Neural progenitor cell (in vitro differentiated cells): Measurements from ENCODE around the gene PRR19. TPM values are rescaled to one million over a fixed set of nuclear protein-coding genes. Genes with fewer than 3 reads are reported as not detected.

Source experiments
- DNase-seq: peaks from one replicate; pipeline ENCODE4 v3.0.0-alpha.2; 2016; ENCODE audit warnings: low spot score
- H2AFZ ChIP-seq: fragments of 200-600 bp; sonication (generic); replicated peaks from 2 replicates; pipeline ENCODE4 v1.6.1; 2016; ENCODE audit warnings: antibody characterized with exemption
- H3F3A ChIP-seq: fragments of 200-600 bp; sonication (generic); 2 replicates; pipeline ENCODE4 v1.6.1; 2016; ENCODE audit warnings: antibody characterized with exemption, low read depth
- H3K27ac ChIP-seq: fragments of 200-600 bp; sonication (generic); 2 replicates; pipeline ENCODE4 v1.5.1; 2016; ENCODE audit warnings: mild to moderate bottlenecking
- H3K27me3 ChIP-seq: fragments of 200-600 bp; sonication (generic); 2 replicates; pipeline ENCODE4 v1.6.1; 2016; ENCODE audit warnings: mild to moderate bottlenecking, moderate library complexity
- H3K36me3 ChIP-seq: fragments of 200-600 bp; sonication (generic); 2 replicates; pipeline ENCODE4 v1.5.1; 2016
- H3K4me1 ChIP-seq: fragments of 200-600 bp; sonication (generic); 2 replicates; pipeline ENCODE4 v1.6.1; 2016; ENCODE audit warnings: mixed run types
- H3K4me2 ChIP-seq: fragments of 200-600 bp; sonication (generic); 2 replicates; pipeline ENCODE4 v1.6.1; 2016
- H3K4me3 ChIP-seq: fragments of 200-600 bp; sonication (generic); 2 replicates; pipeline ENCODE4 v1.5.1; 2016
- H3K79me2 ChIP-seq: fragments of 200-600 bp; sonication (generic); 2 replicates; pipeline ENCODE4 v1.6.1; 2016; ENCODE audit warnings: low read depth
- H3K9ac ChIP-seq: fragments of 200-600 bp; sonication (generic); 2 replicates; pipeline ENCODE4 v1.6.1; 2016
- H3K9me3 ChIP-seq: fragments of 200-600 bp; sonication (generic); 2 replicates; pipeline ENCODE4 v1.5.1; 2016; ENCODE audit warnings: low read depth
- H4K20me1 ChIP-seq: fragments of 200-600 bp; sonication (generic); 2 replicates; pipeline ENCODE4 v1.6.1; 2016; ENCODE audit warnings: low read depth
- H3K27ac Mint-ChIP-seq: 3 replicates; pipeline ENCODE4 v1.8.0; 2021; ENCODE audit warnings: mixed read lengths
- H3K27me3 Mint-ChIP-seq: 2 replicates; pipeline ENCODE4 v1.8.0; 2022; ENCODE audit warnings: low read depth, mild to moderate bottlenecking, inconsistent platforms, moderate library complexity, mixed read lengths; ENCODE audit not compliant: insufficient read depth
- H3K36me3 Mint-ChIP-seq: 3 replicates; pipeline ENCODE4 v1.8.0; 2021; ENCODE audit warnings: mixed read lengths
- H3K4me1 Mint-ChIP-seq: 3 replicates; pipeline ENCODE4 v1.8.0; 2021; ENCODE audit warnings: mixed read lengths
- H3K4me3 Mint-ChIP-seq: 3 replicates; pipeline ENCODE4 v1.8.0; 2021; ENCODE audit warnings: mild to moderate bottlenecking, moderate library complexity, mixed read lengths
- H3K9me3 Mint-ChIP-seq: 3 replicates; pipeline ENCODE4 v1.8.0; 2020; ENCODE audit warnings: mixed read lengths
- EZH2 ChIP-seq: fragments of 200-600 bp; sonication (generic); IDR thresholded peaks from 2 replicates; pipeline ENCODE4 v1.6.1; 2017; ENCODE audit warnings: antibody characterized with exemption, mild to moderate bottlenecking, moderate library complexity
- EZH2phosphoT487 ChIP-seq: fragments of 200-600 bp; sonication (generic); IDR thresholded peaks from 2 replicates; pipeline ENCODE4 v1.6.1; 2017; ENCODE audit warnings: antibody characterized with exemption
- total RNA-seq: library from RNA; depleted of rRNA; stranded (reverse); fragments of >200 nt; gene quantifications from 2 replicates; pipeline ENCODE4 v1.2.3, GENCODE V29; 2015; ENCODE audit warnings: low replicate concordance
- TF ChIP-seq, protein P1 (sequence below): fragments of 200-600 bp; sonication (generic); IDR thresholded peaks from 2 replicates; pipeline ENCODE4 v1.5.1; 2017; ENCODE audit warnings: antibody characterized with exemption, mild to moderate bottlenecking

Gene PRR19
- total RNA-seq, 1 donor from 2014 or later, result 1.0 TPM

DNA sequence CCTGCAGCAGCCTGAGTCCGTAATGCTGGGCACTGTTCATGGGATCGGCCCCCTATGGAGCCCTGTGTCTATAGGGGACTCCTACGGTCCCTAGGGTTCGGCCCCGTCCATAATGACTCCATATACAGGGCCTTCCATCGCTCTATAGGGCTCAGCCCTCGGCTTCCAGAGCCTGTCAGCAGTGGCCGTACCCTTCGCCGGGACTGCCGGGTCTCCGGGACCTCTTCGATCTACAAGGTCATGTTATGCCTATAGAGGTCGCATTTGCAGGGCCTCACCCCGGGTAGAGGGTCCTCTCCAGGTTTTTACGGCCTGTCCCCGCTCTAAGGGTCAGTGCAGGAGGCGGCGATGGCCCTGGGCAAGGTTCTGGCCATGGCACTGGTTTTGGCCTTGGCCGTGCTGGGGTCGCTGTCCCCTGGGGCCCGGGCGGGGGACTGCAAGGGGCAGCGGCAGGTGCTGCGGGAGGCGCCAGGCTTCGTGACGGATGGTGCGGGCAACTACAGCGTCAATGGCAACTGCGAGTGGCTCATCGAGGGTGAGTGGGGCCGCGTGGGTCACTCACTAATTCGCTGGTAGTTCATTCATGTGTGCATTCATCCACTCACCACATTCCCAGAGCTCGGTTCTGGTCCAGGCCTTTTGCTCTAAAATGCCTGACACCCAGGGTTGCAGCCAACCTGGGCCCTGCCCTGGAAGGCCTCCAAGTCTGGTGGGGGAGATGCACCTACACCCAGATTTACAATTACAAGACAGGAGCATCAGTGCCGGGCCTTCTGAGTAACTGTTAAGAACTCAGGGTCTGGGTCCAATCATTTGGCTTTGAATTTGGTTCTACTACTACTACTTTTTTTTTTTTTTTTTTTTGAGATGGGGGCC is 24.2 kb downstream of the PRR19 start:
- TF ChIP-seq, protein P1, sequence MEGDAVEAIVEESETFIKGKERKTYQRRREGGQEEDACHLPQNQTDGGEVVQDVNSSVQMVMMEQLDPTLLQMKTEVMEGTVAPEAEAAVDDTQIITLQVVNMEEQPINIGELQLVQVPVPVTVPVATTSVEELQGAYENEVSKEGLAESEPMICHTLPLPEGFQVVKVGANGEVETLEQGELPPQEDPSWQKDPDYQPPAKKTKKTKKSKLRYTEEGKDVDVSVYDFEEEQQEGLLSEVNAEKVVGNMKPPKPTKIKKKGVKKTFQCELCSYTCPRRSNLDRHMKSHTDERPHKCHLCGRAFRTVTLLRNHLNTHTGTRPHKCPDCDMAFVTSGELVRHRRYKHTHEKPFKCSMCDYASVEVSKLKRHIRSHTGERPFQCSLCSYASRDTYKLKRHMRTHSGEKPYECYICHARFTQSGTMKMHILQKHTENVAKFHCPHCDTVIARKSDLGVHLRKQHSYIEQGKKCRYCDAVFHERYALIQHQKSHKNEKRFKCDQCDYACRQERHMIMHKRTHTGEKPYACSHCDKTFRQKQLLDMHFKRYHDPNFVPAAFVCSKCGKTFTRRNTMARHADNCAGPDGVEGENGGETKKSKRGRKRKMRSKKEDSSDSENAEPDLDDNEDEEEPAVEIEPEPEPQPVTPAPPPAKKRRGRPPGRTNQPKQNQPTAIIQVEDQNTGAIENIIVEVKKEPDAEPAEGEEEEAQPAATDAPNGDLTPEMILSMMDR, result peak; percentile 11
- no peak for TF ChIP-seq EZH2
- Histone ChIP-seq H3K4me2 (peak overlapping the region; percentile 90), H3K27ac (no peak overlapping the region), H4K20me1 (peaks cover 28% of the 10 kb centered on the region), H3F3A (peaks cover 16% of the 10 kb centered on the region), H3K9me3 (no peaks in the 10 kb centered on the region), H3K9ac (peak overlapping the region; percentile 77), H3K4me3 (peak overlapping the region; percentile 91), H3K36me3 (no peaks in the 10 kb centered on the region), H3K27me3 (peaks cover 40% of the 10 kb centered on the region), H3K79me2 (peaks cover 23% of the 10 kb centered on the region), H2AFZ (peak overlapping the region; percentile 81), H3K4me1 (peaks cover 7% of the 10 kb centered on the region)
- Mint-ChIP-seq H3K27me3 (peaks cover 33% of the 10 kb centered on the region), H3K36me3 (peaks cover 2% of the 10 kb centered on the region), H3K9me3 (peaks cover 2% of the 10 kb centered on the region), H3K27ac (no peak overlapping the region), H3K4me3 (peak overlapping the region; percentile 93), H3K4me1 (peaks cover 49% of the 10 kb centered on the region)
- DNase-seq, result no peak

DNA sequence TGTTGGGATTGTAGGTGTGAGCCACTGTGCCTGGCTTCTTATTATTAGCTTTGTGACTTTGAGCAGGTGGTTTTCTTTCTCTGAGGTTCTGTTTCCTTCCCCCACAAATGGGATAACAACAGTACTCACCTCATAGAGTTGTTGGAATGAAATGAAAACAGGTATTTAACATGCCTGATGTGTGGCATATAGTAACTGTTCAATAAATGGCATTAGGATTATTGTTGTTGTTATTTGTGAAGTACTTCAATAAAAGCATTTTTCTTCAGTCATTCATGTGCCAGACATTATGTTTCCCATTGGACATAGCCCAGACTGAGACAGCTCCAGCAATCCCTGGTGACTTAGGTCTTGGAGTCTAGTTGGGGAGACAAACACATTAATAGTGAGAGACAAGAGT is 25.0 kb downstream of the PRR19 start:
- H3K9me3 Mint-ChIP-seq, result peaks cover 2% of the 10 kb centered on the region
- TF ChIP-seq EZH2 (no peak), EZH2phosphoT487 (no peak)
- TF ChIP-seq, protein P1, result no peak
- peaks cover 2% of the 10 kb centered on the region for H3K36me3 Mint-ChIP-seq
- Histone ChIP-seq H3K36me3 (no peaks in the 10 kb centered on the region), H3K27me3 (peaks cover 31% of the 10 kb centered on the region), H3K9me3 (no peaks in the 10 kb centered on the region), H3K4me3 (no peak overlapping the region), H3F3A (peaks cover 16% of the 10 kb centered on the region), H3K79me2 (peaks cover 23% of the 10 kb centered on the region), H3K4me1 (peaks cover 7% of the 10 kb centered on the region), H3K4me2 (peak overlapping the region; percentile 90), H2AFZ (no peak overlapping the region), H4K20me1 (peaks cover 36% of the 10 kb centered on the region), H3K9ac (no peak overlapping the region), H3K27ac (no peak overlapping the region)
- peaks cover 30% of the 10 kb centered on the region for H3K27me3 Mint-ChIP-seq
- H3K27ac Mint-ChIP-seq, result no peak overlapping the region
- H3K4me3 Mint-ChIP-seq, result peak overlapping the region; percentile 93
- no peak for DNase-seq
- peaks cover 49% of the 10 kb centered on the region for H3K4me1 Mint-ChIP-seq

DNA sequence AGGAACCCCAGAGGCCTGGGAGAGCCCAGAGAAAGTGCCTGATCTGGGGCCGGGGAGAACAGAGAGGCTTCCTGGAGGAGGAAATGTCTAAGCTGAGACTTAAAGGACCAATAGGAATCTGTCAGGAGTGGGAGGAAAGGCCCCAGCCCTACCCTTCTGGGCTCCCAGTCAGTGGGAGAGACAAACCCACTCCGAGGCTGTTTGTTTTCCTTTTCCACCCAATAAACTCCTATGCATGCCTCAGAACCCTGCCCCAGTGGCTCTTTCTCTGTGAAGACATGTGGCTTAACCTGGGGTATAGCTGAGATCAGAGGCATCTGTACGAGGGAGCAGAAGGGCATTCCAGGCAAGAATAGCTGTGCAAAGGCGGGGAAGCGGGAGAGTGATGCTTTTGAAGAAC is 25.4 kb downstream of the PRR19 start:
- TF ChIP-seq, protein P1, result no peak
- TF ChIP-seq EZH2 (no peak), EZH2phosphoT487 (no peak)
- Mint-ChIP-seq H3K36me3 (peaks cover 2% of the 10 kb centered on the region), H3K4me1 (peaks cover 49% of the 10 kb centered on the region), H3K4me3 (peak overlapping the region; percentile 93), H3K9me3 (peaks cover 2% of the 10 kb centered on the region), H3K27ac (no peak overlapping the region), H3K27me3 (peaks cover 26% of the 10 kb centered on the region)
- Histone ChIP-seq H2AFZ (no peak overlapping the region), H3K9ac (no peak overlapping the region), H3K27me3 (peaks cover 27% of the 10 kb centered on the region), H3K4me1 (peaks cover 7% of the 10 kb centered on the region), H3F3A (peaks cover 16% of the 10 kb centered on the region), H3K9me3 (no peaks in the 10 kb centered on the region), H3K79me2 (peaks cover 23% of the 10 kb centered on the region), H4K20me1 (peaks cover 39% of the 10 kb centered on the region), H3K4me3 (no peak overlapping the region), H3K27ac (no peak overlapping the region), H3K4me2 (no peak overlapping the region), H3K36me3 (no peaks in the 10 kb centered on the region)
- DNase-seq, result no peak
